Fibroblast of the aortic adventitia (primary cell): Measurements from ENCODE around the gene VIM. TPM values are rescaled to one million over a fixed set of nuclear protein-coding genes. Genes with fewer than 3 reads are reported as not detected.
"Not testable (repeated sequence)": the region's sequence is repeated elsewhere in the genome, so short reads cannot be mapped to it uniquely, and the experiment has no call there.

ENCODE experiments used
- DNase-seq: peaks from one replicate; pipeline ENCODE4 v3.0.0-alpha.2; 2010; ENCODE audit warnings: low read depth
- H3K4me3 ChIP-seq: 2 replicates; pipeline ENCODE4 v1.5.1; 2011; ENCODE audit warnings: low read depth, mild to moderate bottlenecking, control low read depth, low read length, moderate library complexity
- CTCF ChIP-seq: IDR thresholded peaks from 2 replicates; pipeline ENCODE4 v1.5.1; 2011; ENCODE audit warnings: mild to moderate bottlenecking, low read length, control low read depth, inconsistent platforms; ENCODE audit not compliant: insufficient read depth
- total RNA-seq: library from RNA; depleted of rRNA; stranded (reverse); fragments of >200 nt; gene quantifications from 2 replicates; pipeline ENCODE4 v1.2.3, GENCODE V29; 2012; ENCODE audit warnings: low replicate concordance

VIM gene
- total RNA-seq, 1 donor = 12,680 TPM

GRCh38 chr10:17257466-17258321, 29.7 kb downstream of the VIM start:
- peak; percentile 78 for TF ChIP-seq CTCF
- H3K4me3 ChIP-seq = peak overlapping the region; percentile 37
- DNase-seq = peak; percentile 89

GRCh38 chr10:17262502-17262901, 34.5 kb downstream of the VIM start:
- no peak for TF ChIP-seq CTCF
- no peak overlapping the region for H3K4me3 ChIP-seq
- DNase-seq = no peak

- no peak for DNase-seq
Observed at GRCh38 chr10:17263580-17263979, 35.5 kb downstream of the VIM start.

GRCh38 chr10:17265468-17265867, 37.4 kb downstream of the VIM start:
- H3K4me3 ChIP-seq = no peak overlapping the region
- TF ChIP-seq CTCF = no peak
- DNase-seq = no peak

More at GRCh38 chr10:17263580-17263979, 35.5 kb downstream of the VIM start:
- no peak overlapping the region for H3K4me3 ChIP-seq
- TF ChIP-seq CTCF = no peak

- not testable (repeated sequence) for DNase-seq
Observed at GRCh38 chr10:17266549-17266948, 38.5 kb downstream of the VIM start.

GRCh38 chr10:17272648-17273047, 44.6 kb downstream of the VIM start:
- DNase-seq = no peak
- H3K4me3 ChIP-seq = no peak overlapping the region
- no peak for TF ChIP-seq CTCF

More at GRCh38 chr10:17266549-17266948, 38.5 kb downstream of the VIM start:
- not testable (repeated sequence) for H3K4me3 ChIP-seq

GRCh38 chr10:17273403-17273802, 45.4 kb downstream of the VIM start:
- peak; percentile 40 for DNase-seq
- H3K4me3 ChIP-seq = no peak overlapping the region
- no peak for TF ChIP-seq CTCF
